Liver (tissue), 9 donors: ENCODE results near the gene RAB6B. TPM values are rescaled to one million over a fixed set of nuclear protein-coding genes. Genes with fewer than 3 reads are reported as not detected.

Experiments used
- DNase-seq: peaks from one replicate; pipeline ENCODE4 v3.0.0-alpha.2; 2017; ENCODE audit warnings: low spot score
- H3K27ac ChIP-seq, 2 donors: one replicate each; pipeline ENCODE4 v1.7.0; 2013; ENCODE audit warnings: inconsistent platforms in 2 of 2, low read length in 2 of 2, control low read depth in 1 of 2, low read depth in 1 of 2, mild to moderate bottlenecking in 1 of 2
- H3K27me3 ChIP-seq, 4 donors: one replicate each; pipeline versions ENCODE4 v1.6.1 to v1.7.0; 2013; ENCODE audit warnings: low read length in 3 of 4, inconsistent platforms in 1 of 4, mild to moderate bottlenecking in 1 of 4, moderate library complexity in 1 of 4; ENCODE audit not compliant: control insufficient read depth in 4 of 4, insufficient read depth in 4 of 4
- H3K36me3 ChIP-seq, 4 donors: one replicate each; pipeline versions ENCODE4 v1.6.1 to v1.7.0; 2013; ENCODE audit warnings: low read length in 3 of 4, mild to moderate bottlenecking in 3 of 4, low read depth in 1 of 4, moderate library complexity in 1 of 4; ENCODE audit not compliant: control insufficient read depth in 4 of 4, insufficient read depth in 3 of 4
- H3K4me1 ChIP-seq, 4 donors: one replicate each; pipeline versions ENCODE4 v1.6.1 to v1.7.0; 2013; ENCODE audit warnings: low read length in 3 of 4, mild to moderate bottlenecking in 3 of 4, moderate library complexity in 1 of 4; ENCODE audit not compliant: control insufficient read depth in 4 of 4, insufficient read depth in 4 of 4
- H3K4me3 ChIP-seq, 3 donors: one replicate each; pipeline versions ENCODE4 v1.6.1 to v1.7.0; 2013; ENCODE audit warnings: low read length in 3 of 3, control low read depth in 1 of 3, low read depth in 1 of 3, mild to moderate bottlenecking in 1 of 3
- H3K9ac ChIP-seq, 2 donors: one replicate each; pipeline ENCODE4 v1.7.0; 2013; ENCODE audit warnings: low read length in 2 of 2, mild to moderate bottlenecking in 2 of 2, moderate library complexity in 2 of 2, control low read depth in 1 of 2, low read depth in 1 of 2
- H3K9me3 ChIP-seq, 4 donors: one replicate each; pipeline versions ENCODE4 v1.6.1 to v1.7.0; 2013; ENCODE audit warnings: low read length in 3 of 4; ENCODE audit not compliant: control insufficient read depth in 4 of 4
- FOXA1 ChIP-seq: IDR thresholded peaks from 2 replicates; pipeline ENCODE4 v1.6.1; 2016; ENCODE audit warnings: antibody characterized with exemption
- FOXA2 ChIP-seq: IDR thresholded peaks from 2 replicates; pipeline ENCODE4 v1.6.1; 2016; ENCODE audit warnings: antibody characterized with exemption
- GABPA ChIP-seq, 2 donors: IDR thresholded peaks in 1 of 2; conservative IDR thresholded peaks in 1 of 2; 2 replicates each; pipeline ENCODE4 v1.6.1; 2016; ENCODE audit warnings: antibody characterized with exemption in 2 of 2, mild to moderate bottlenecking in 1 of 2, moderate library complexity in 1 of 2
- HNF4A ChIP-seq, 2 donors: conservative IDR thresholded peaks; 2 replicates each; pipeline ENCODE4 v1.6.1; 2016; ENCODE audit warnings: antibody characterized with exemption in 2 of 2, mild to moderate bottlenecking in 2 of 2
- HNF4G ChIP-seq: IDR thresholded peaks from 2 replicates; pipeline ENCODE4 v1.6.1; 2016; ENCODE audit warnings: antibody characterized with exemption
- JUND ChIP-seq, 2 donors: IDR thresholded peaks; 2 replicates each; pipeline ENCODE4 v1.6.1; 2016; ENCODE audit warnings: antibody characterized with exemption in 2 of 2
- NR2F2 ChIP-seq: IDR thresholded peaks from 2 replicates; pipeline ENCODE4 v1.6.1; 2016; ENCODE audit warnings: antibody characterized with exemption
- RAD21 ChIP-seq, 2 donors: IDR thresholded peaks; 2 replicates each; pipeline ENCODE4 v1.6.1; 2016; ENCODE audit warnings: antibody characterized with exemption in 2 of 2, mild to moderate bottlenecking in 2 of 2
- RXRA ChIP-seq, 2 donors: IDR thresholded peaks; 2 replicates each; pipeline ENCODE4 v1.6.1; 2017 to 2018; ENCODE audit warnings: antibody characterized with exemption in 2 of 2, mild to moderate bottlenecking in 1 of 2
- SP1 ChIP-seq: IDR thresholded peaks from 2 replicates; pipeline ENCODE4 v1.6.1; 2018; ENCODE audit warnings: antibody characterized with exemption, mild to moderate bottlenecking
- TAF1 ChIP-seq: conservative IDR thresholded peaks from 2 replicates; pipeline ENCODE4 v1.6.1; 2016; ENCODE audit warnings: antibody characterized with exemption, mild to moderate bottlenecking
- YY1 ChIP-seq: IDR thresholded peaks from 2 replicates; pipeline ENCODE4 v1.6.1; 2016; ENCODE audit warnings: antibody characterized with exemption, mild to moderate bottlenecking
- WGBS: extraction: QIAGEN DNeasy Blood & Tissue Kit; methylation state at CpG from one replicate; pipeline ENCODE4 v1.1.7; 2013; 5-methylcytosine and 5-hydroxymethylcytosine counted together
- polyA plus RNA-seq, 2 donors: library from polyadenylated mRNA; stranded (reverse) in 1 of 2; unstranded in 1 of 2; fragments of 200-250 nt in 1 of 2; fragments of >200 nt in 1 of 2; fragmentation: Nextera tagmentation in 1 of 2; extraction: Ambion mirVana in 1 of 2; gene quantifications; one replicate each; pipeline versions ENCODE4 v1.2.1 to v1.2.3, GENCODE V29; 2013 to 2015
- total RNA-seq, 2 donors: library from RNA; depleted of rRNA; stranded (reverse); fragments of >200 nt; gene quantifications; one replicate each; pipeline ENCODE4 v1.2.3, GENCODE V29; 2014
- TF ChIP-seq, protein P1 (sequence below): IDR thresholded peaks from 2 replicates; pipeline ENCODE4 v1.6.1; 2016; ENCODE audit warnings: antibody characterized with exemption
- TF ChIP-seq, protein P2 (sequence below): IDR thresholded peaks from 2 replicates; pipeline ENCODE4 v1.6.1; 2016; ENCODE audit warnings: antibody characterized with exemption
- TF ChIP-seq, protein P3 (sequence below): fragments of 150-350 bp; IDR thresholded peaks from 2 replicates; pipeline ENCODE4 v1.5.1; 2017; ENCODE audit warnings: improper control_type of control experiment, low read depth, low read length; ENCODE audit not compliant: missing input control
- TF ChIP-seq, protein P4 (sequence below): IDR thresholded peaks from 2 replicates; pipeline ENCODE4 v1.6.1; 2016; ENCODE audit warnings: antibody characterized with exemption
- donor health status: healthy.
- donor health status: healthy.
- donor health status: healthy.
- donor health status: healthy.
- donor health status: healthy.

RAB6B gene
- total and polyA plus RNA-seq, 4 donors, result 0.08 to 2.8 (median 0.28) TPM

DNA sequence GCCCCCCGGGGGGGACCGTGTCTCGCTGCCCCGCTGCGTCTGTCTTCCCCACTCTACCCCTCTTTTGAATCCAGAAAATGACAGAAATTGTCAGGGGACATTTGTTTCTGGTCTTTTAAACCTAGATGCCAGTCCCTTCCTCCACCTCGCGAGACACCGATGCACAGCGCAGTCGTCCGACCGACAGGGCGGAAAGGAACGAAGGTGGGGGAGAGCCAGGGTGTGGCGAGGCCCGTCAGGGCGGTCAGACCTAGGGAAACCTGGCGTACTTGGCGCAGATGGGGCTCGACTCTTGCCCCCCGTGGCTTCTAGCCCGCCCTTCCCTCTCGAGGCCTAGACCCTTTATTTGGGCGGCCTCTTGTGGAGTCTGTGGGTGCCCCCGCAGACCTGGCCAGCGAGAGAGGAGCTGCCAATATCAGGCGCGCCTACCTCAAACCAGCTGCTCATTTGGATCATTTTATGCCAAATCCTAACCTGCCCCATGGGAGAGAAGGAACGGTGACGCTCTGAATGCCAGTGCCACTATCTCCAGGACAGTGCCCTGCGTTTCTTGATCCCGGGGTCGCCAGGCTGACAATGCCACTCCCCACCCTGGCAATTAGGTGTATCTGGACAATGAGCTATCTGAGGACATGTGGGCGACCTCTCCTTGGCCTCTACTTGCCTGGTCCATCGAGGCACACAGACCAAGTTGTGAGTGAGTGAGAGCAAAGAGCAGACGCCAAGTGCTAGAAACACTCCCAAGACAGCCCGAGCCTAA is 500 bp upstream of the RAB6B start:
- Histone ChIP-seq H3K9me3 (no peaks in the 10 kb centered on the region), H3K9ac (no peak overlapping the region), H3K4me1 (peaks cover 4 to 16% (median 10%) of the 10 kb centered on the region in 4 donors), H3K27me3 (peaks cover 0 to 7% (median 0%) of the 10 kb centered on the region in 4 donors), H3K27ac (no peak overlapping the region), H3K36me3 (no peaks in the 10 kb centered on the region), H3K4me3 (peak overlapping the region in 2 of 3 donors; percentile 30 to 65)
- WGBS, result 18% methylated on average over 37 of the region's 37 CpGs
- no peak for TF ChIP-seq JUND (IDR thresholded peaks at IDR 0.05)
- TF ChIP-seq GABPA (IDR thresholded peaks at IDR 0.05 in 1 of 2, conservative IDR thresholded peaks at IDR 0.05 in 1 of 2), result no peak
- no peak for TF ChIP-seq HNF4A (conservative IDR thresholded peaks at IDR 0.05)
- TF ChIP-seq TAF1, result no peak
- TF ChIP-seq, protein P1, sequence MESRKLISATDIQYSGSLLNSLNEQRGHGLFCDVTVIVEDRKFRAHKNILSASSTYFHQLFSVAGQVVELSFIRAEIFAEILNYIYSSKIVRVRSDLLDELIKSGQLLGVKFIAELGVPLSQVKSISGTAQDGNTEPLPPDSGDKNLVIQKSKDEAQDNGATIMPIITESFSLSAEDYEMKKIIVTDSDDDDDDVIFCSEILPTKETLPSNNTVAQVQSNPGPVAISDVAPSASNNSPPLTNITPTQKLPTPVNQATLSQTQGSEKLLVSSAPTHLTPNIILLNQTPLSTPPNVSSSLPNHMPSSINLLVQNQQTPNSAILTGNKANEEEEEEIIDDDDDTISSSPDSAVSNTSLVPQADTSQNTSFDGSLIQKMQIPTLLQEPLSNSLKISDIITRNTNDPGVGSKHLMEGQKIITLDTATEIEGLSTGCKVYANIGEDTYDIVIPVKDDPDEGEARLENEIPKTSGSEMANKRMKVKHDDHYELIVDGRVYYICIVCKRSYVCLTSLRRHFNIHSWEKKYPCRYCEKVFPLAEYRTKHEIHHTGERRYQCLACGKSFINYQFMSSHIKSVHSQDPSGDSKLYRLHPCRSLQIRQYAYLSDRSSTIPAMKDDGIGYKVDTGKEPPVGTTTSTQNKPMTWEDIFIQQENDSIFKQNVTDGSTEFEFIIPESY, result no peak
- no peak for TF ChIP-seq RXRA (IDR thresholded peaks at IDR 0.05)
- TF ChIP-seq, protein P2, sequence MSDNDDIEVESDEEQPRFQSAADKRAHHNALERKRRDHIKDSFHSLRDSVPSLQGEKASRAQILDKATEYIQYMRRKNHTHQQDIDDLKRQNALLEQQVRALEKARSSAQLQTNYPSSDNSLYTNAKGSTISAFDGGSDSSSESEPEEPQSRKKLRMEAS, result no peak
- no peak for TF ChIP-seq SP1
- TF ChIP-seq NR2F2, result no peak
- TF ChIP-seq FOXA2, result no peak
- no peak for DNase-seq

DNA sequence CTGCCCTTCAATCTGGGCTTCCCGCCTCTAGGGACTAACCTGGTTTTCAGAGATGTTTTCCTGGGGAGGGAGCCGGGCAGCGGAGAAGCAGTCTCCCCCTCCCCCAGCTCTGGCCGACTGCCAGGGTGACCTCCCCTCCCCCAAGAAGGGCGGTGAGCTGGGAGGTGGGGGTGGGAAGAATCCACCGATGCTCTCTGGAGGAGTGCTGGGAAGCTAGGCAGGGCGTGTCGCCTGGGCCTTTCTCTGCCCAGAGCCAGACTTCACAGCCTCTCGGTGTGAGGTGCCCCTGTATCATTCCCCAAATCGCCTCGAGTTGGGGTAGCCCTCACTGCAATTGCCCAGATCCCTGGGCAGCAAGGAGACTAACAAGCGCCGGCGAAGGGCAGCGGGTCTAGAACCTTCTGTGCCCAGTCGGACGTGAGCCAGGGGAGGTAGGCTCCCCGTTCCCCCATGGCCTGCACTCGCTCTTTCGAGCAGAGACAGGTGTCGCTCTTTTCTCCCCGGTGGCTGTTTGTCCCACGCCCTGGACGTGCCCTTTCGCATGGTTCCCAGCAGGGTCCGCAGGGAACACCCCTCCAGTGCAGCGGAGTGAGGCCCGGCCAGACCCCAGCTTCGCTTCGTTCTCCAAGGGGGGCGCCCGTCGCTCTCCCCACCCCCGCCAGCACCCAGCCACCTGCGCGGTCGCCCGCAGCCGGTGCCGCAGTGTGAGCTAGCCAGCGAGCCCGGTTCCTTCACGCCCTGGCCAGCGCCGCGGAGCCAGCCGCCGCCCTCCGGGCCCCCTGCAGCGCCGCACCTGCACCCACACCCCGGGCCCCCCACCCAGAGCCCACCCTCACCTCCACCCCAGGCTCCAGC is 1.1 kb downstream of the RAB6B start:
- H3K27ac ChIP-seq, result no peak overlapping the region
- peaks cover 0 to 4% (median 0%) of the 10 kb centered on the region in 4 donors for H3K27me3 ChIP-seq
- H3K4me3 ChIP-seq, result peak overlapping the region in 2 of 3 donors; percentile 32 to 65
- no peaks in the 10 kb centered on the region for H3K9me3 ChIP-seq
- H3K36me3 ChIP-seq, result no peaks in the 10 kb centered on the region
- no peak overlapping the region for H3K9ac ChIP-seq
- H3K4me1 ChIP-seq, result peaks cover 4 to 16% (median 10%) of the 10 kb centered on the region in 4 donors
- no peak for DNase-seq
- 17% methylated on average over 52 of the region's 52 CpGs for WGBS
- no peak for TF ChIP-seq SP1

DNA sequence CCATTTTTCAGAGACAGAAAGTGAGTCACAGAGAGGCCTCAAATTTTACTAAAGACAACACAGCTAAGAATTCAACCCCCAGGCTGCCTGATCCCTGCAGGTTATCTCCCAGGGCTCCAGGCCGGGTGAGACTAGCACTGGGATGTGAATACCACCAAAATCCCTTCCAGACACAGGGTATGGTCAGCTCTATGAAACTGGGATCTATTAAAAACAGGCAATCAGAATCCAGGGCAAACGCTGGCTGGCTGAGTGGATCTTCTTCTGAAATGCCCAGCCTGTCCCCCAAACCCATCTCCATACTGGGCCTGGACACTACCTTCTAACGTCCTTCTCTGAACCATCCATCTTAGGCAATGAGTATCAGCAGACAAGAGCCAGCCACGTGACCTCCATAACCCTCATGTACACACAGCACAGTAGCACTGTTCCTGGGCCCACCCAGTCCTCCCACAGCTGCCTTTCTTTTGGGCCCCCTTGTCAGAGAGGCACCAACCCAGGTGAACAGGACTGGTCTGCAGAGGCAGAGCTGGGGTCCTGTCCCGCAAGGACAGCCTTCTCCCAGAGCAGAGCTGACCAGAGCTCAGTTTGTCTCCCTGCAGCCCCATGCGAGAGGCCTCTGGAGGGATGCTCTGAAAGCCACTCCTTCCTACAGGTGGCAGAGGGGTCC is 1.9 kb downstream of the RAB6B start:
- WGBS, result 89% methylated on average over 6 of the region's 6 CpGs
- Histone ChIP-seq H3K36me3 (no peaks in the 10 kb centered on the region), H3K9me3 (no peaks in the 10 kb centered on the region), H3K9ac (no peak overlapping the region), H3K4me3 (no peak overlapping the region), H3K27me3 (peaks cover 0 to 4% (median 0%) of the 10 kb centered on the region in 4 donors), H3K4me1 (peaks cover 4 to 16% (median 10%) of the 10 kb centered on the region in 4 donors), H3K27ac (no peak overlapping the region)
- no peak for DNase-seq
- no peak for TF ChIP-seq HNF4G
- TF ChIP-seq, protein P1, result no peak
- no peak for TF ChIP-seq HNF4A (conservative IDR thresholded peaks at IDR 0.05)
- no peak for TF ChIP-seq TAF1
- no peak for TF ChIP-seq NR2F2
- no peak for TF ChIP-seq RXRA (IDR thresholded peaks at IDR 0.05)
- TF ChIP-seq FOXA1, result no peak
- TF ChIP-seq FOXA2, result no peak
- TF ChIP-seq, protein P3, sequence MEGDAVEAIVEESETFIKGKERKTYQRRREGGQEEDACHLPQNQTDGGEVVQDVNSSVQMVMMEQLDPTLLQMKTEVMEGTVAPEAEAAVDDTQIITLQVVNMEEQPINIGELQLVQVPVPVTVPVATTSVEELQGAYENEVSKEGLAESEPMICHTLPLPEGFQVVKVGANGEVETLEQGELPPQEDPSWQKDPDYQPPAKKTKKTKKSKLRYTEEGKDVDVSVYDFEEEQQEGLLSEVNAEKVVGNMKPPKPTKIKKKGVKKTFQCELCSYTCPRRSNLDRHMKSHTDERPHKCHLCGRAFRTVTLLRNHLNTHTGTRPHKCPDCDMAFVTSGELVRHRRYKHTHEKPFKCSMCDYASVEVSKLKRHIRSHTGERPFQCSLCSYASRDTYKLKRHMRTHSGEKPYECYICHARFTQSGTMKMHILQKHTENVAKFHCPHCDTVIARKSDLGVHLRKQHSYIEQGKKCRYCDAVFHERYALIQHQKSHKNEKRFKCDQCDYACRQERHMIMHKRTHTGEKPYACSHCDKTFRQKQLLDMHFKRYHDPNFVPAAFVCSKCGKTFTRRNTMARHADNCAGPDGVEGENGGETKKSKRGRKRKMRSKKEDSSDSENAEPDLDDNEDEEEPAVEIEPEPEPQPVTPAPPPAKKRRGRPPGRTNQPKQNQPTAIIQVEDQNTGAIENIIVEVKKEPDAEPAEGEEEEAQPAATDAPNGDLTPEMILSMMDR, result no peak
- no peak for TF ChIP-seq RAD21 (IDR thresholded peaks at IDR 0.05)
- TF ChIP-seq, protein P2, result no peak
- TF ChIP-seq, protein P4, sequence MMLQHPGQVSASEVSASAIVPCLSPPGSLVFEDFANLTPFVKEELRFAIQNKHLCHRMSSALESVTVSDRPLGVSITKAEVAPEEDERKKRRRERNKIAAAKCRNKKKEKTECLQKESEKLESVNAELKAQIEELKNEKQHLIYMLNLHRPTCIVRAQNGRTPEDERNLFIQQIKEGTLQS, result no peak
- no peak for TF ChIP-seq JUND (IDR thresholded peaks at IDR 0.05)
- no peak for TF ChIP-seq YY1
